Hematopoietic multipotent progenitor cell treated with erythropoietin and hydrocortisone succinate and interleukin-3 and kit ligand, for 6 days (in vitro differentiated cells): ENCODE results near the gene POLDIP2.

Experiments used
- DNase-seq: peaks from one replicate; pipeline ENCODE4 v3.0.0-alpha.2; 2015

POLDIP2 gene

GRCh38 chr17:28306954-28307401, 50.3 kb downstream of the POLDIP2 start:
- no peak for DNase-seq

DNA sequence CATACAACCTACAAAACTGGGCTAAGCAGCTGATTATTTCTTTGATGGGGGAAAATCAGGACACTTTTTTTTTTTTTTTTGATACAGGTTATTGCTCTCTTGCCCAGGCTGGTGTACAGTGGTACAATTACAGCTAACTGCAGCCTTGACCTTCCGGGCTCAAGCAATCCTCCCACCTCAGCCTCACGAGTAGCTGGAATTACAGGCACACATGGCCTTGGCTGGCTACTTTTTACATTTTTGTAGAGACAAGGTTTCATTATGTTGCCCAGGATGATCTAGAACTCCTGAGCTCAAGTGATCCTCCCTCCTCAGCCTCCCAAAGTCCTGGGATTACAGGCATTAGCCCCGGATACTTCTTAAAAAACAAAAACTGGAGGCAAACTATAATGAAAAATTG, 58.9 kb downstream of the POLDIP2 start:
- no peak for DNase-seq
